Measurements from ENCODE around the gene FTCD. TPM values are rescaled to one million over a fixed set of nuclear protein-coding genes. Genes with fewer than 3 reads are reported as not detected.
A peak's percentile ranks its signal among the peaks of the same experiment; 100 is the strongest.

The FTCD gene, protein sequence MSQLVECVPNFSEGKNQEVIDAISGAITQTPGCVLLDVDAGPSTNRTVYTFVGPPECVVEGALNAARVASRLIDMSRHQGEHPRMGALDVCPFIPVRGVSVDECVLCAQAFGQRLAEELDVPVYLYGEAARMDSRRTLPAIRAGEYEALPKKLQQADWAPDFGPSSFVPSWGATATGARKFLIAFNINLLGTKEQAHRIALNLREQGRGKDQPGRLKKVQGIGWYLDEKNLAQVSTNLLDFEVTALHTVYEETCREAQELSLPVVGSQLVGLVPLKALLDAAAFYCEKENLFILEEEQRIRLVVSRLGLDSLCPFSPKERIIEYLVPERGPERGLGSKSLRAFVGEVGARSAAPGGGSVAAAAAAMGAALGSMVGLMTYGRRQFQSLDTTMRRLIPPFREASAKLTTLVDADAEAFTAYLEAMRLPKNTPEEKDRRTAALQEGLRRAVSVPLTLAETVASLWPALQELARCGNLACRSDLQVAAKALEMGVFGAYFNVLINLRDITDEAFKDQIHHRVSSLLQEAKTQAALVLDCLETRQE
- total RNA-seq: 100 to 1,000 TPM; 141 to 668 (median 417) TPM
- long read RNA-seq, transcript FTCD-203 (14 exons, 1,878 nt): major isoform, 36 of 65 reads
- long read RNA-seq, partial matches to known transcripts: 16 of 65 reads
- long read RNA-seq, other reads (novel, unspliced or antisense): 11 of 65 reads

DNA sequence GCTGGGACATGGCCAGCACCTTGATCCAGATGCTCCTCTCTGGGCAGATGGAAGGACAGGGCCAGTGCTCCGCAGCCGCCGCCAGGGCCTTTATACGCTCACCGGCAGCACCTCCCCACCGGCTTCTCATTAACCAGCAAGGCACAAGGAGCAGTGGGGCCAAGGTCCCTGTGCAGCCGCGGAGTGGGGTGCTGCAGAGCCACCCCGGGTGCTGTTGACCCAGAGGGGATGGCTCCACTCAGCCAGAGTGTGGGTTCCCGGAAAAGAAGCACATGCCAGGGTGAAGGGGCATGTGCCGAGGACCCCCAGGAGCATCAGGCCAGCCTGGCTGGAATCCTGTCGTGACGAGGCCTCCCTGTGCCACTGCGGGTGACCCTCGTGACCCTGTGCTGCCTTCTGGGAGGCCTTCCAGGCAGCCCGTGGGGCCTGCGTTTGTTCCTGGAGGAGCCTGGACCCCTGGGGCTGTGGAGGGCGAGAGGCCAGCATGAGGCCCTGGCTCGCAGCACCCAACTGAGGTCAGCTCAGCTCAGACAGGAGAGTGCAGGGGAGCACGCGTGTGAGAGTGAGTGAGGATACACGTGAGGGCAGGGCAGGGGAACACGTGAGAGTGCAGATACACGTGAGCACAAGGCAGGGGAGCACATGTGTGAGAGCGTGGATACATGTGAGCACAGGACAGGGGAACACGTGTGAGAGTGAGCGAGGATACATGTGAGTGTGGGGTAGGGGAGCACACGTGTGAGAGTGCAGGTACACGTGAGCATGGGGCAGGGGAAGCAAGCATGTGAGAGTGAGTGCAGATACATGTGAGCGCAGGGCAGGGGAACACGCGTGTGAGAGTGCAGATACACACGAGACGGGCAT lies at the start of gene FTCD:
FTCD (minus strand) TSS at position 66 of the 864 bp plus-strand sequence; CDS start at position 10, 56 bp downstream.
- 51% methylated on average over 20 of the region's 34 CpGs for WGBS (ENCODE audit: insufficient coverage, low coverage, low lambda C conversion rate, missing lambda C conversion rate)
- peak within 1 kb of the TSS; percentile 66 to 94 (median 87) for H3K4me3 ChIP-seq

GRCh38 chr21:46205166-46205565 lies 49.8 kb upstream of the FTCD start:
- Histone ChIP-seq H3K27ac (no peak overlapping the region), H3K9me3 (no peaks in the 10 kb centered on the region), H3K4me1 (no peaks in the 10 kb centered on the region), H3K36me3 (peaks cover 0 to 80% (median 14%) of the 10 kb centered on the region in 4 donors), H3K27me3 (no peaks in the 10 kb centered on the region), H3K4me3 (no peak overlapping the region)
- TF ChIP-seq, protein P1, sequence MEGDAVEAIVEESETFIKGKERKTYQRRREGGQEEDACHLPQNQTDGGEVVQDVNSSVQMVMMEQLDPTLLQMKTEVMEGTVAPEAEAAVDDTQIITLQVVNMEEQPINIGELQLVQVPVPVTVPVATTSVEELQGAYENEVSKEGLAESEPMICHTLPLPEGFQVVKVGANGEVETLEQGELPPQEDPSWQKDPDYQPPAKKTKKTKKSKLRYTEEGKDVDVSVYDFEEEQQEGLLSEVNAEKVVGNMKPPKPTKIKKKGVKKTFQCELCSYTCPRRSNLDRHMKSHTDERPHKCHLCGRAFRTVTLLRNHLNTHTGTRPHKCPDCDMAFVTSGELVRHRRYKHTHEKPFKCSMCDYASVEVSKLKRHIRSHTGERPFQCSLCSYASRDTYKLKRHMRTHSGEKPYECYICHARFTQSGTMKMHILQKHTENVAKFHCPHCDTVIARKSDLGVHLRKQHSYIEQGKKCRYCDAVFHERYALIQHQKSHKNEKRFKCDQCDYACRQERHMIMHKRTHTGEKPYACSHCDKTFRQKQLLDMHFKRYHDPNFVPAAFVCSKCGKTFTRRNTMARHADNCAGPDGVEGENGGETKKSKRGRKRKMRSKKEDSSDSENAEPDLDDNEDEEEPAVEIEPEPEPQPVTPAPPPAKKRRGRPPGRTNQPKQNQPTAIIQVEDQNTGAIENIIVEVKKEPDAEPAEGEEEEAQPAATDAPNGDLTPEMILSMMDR (IDR thresholded peaks at IDR 0.05): no peak
- no peak for TF ChIP-seq POLR2A (IDR thresholded peaks at IDR 0.05)
- DNase-seq: peak in 2 of 3 donors; percentile 8 to 35
- intact Hi-C loops (cut with DNase I): no loop called here
- 95% methylated on average over 12 of the region's 18 CpGs for WGBS (ENCODE audit: insufficient coverage, low coverage, low lambda C conversion rate, missing lambda C conversion rate)
- no peak for ATAC-seq

More for the DNA sequence above, at the start of gene FTCD:
- peak; percentile 81 to 95 (median 94) for DNase-seq
- intact Hi-C loops (cut with DNase I): no loop called here
- Histone ChIP-seq H3K27ac (peak within 1 kb of the TSS; percentile 91 to 99 (median 93)), H3K36me3 (peaks cover 0 to 25% (median 12%) of the 10 kb centered on the region in 4 donors), H3K4me1 (peaks cover 0 to 28% (median 3%) of the 10 kb centered on the region in 4 donors), H3K27me3 (no peaks in the 10 kb centered on the region), H3K9me3 (no peaks in the 10 kb centered on the region)
- TF ChIP-seq, protein P1 (IDR thresholded peaks at IDR 0.05): peak in 2 of 4 donors; percentile 12 to 25
- peak; percentile 91 for TF ChIP-seq POLR2A (IDR thresholded peaks at IDR 0.05)
- peak; percentile 63 to 81 (median 73) for ATAC-seq

GRCh38 chr21:46203203-46203600 lies 47.8 kb upstream of the FTCD start:
- no peak overlapping the region for H3K27ac ChIP-seq
- intact Hi-C loops (cut with DNase I): no loop called here

More at GRCh38 chr21:46203203-46203600, 47.8 kb upstream of the FTCD start:
- H3K9me3 ChIP-seq: no peaks in the 10 kb centered on the region
- TF ChIP-seq, protein P1 (IDR thresholded peaks at IDR 0.05): no peak
- TF ChIP-seq POLR2A (IDR thresholded peaks at IDR 0.05): no peak
- peaks cover 0 to 79% (median 11%) of the 10 kb centered on the region in 4 donors for H3K36me3 ChIP-seq
- ATAC-seq (no peak), DNase-seq (peak in 2 of 3 donors; percentile 7 to 17)
- no peaks in the 10 kb centered on the region for H3K4me1 ChIP-seq
- H3K4me3 ChIP-seq: no peak overlapping the region
- WGBS (ENCODE audit: insufficient coverage, low coverage, low lambda C conversion rate, missing lambda C conversion rate): 91% methylated on average over 8 of the region's 8 CpGs
- no peaks in the 10 kb centered on the region for H3K27me3 ChIP-seq

Measured in right lobe of liver (tissue), 6 donors.